ENCODE results near the gene NCOA7.

NCOA7 gene

DNA sequence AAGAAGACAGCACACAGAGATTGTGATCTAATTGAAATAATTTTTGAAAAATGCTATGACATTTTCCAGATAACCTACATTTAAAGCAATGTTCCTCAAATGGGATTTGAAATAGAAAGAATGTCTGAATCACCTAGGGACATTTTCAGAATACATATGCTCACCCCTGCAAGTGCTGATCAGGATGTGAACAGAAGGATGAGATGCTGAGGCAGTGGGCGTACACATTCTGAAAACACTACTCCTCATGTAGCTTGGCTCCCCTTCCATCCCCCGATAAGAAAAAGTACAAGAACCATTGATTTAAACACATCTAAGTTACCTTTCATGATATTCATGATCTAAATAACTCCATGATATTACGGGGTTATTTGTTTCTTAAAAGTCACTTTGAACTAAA, 136.0 kb downstream of the NCOA7 start:
- no peaks in the 10 kb centered on the region for H4K20me1 ChIP-seq (ENCODE audit: low read depth, low read length)
- H3K36me3 ChIP-seq (ENCODE audit: low read length) = peaks cover 48% of the 10 kb centered on the region

GRCh38 chr6:125927761-125928160, 137.0 kb downstream of the NCOA7 start:
- H3K9ac ChIP-seq (ENCODE audit: low read length) = no peak overlapping the region
- no peak for TF ChIP-seq CTCF (IDR thresholded peaks at IDR 0.05; ENCODE audit: insufficient read depth, low read length, poor library complexity, severe bottlenecking)
- TF ChIP-seq EZH2phosphoT487 (conservative IDR thresholded peaks at IDR 0.05; ENCODE audit: low read length) = no peak
- no peaks in the 10 kb centered on the region for H4K20me1 ChIP-seq (ENCODE audit: low read depth, low read length)
- H3K9me2 ChIP-seq (replicated peaks; ENCODE audit: insufficient read depth, low read length) = no peaks in the 10 kb centered on the region
- H3K9me3 ChIP-seq (ENCODE audit: insufficient read depth, low read length) = no peaks in the 10 kb centered on the region
- peaks cover 38% of the 10 kb centered on the region; the same call in 1 of the 2 replicates for H3K36me3 ChIP-seq (ENCODE audit: low read length)
- H3K4me2 ChIP-seq (ENCODE audit: low read depth, low read length, poor library complexity, severe bottlenecking) = no peak overlapping the region
- H3K4me3 ChIP-seq (ENCODE audit: insufficient read depth, low read length, poor library complexity, severe bottlenecking) = no peak overlapping the region
- H3K27ac ChIP-seq (ENCODE audit: low read depth, low read length) = no peak overlapping the region
- H3F3A ChIP-seq (ENCODE audit: insufficient read depth) = no peaks in the 10 kb centered on the region
- H2AFZ ChIP-seq (ENCODE audit: low read depth, low read length, severe bottlenecking) = no peak overlapping the region
- no peaks in the 10 kb centered on the region for H3K79me2 ChIP-seq (ENCODE audit: insufficient read depth, low read length)
- H3K27me3 ChIP-seq (ENCODE audit: low read length) = no peaks in the 10 kb centered on the region

More for the DNA sequence above, 136.0 kb downstream of the NCOA7 start:
- no peaks in the 10 kb centered on the region for H3K9me2 ChIP-seq (replicated peaks; ENCODE audit: insufficient read depth, low read length)
- H3K9me3 ChIP-seq (ENCODE audit: insufficient read depth, low read length) = no peaks in the 10 kb centered on the region
- no peak overlapping the region for H3K9ac ChIP-seq (ENCODE audit: low read length)
- H3K4me3 ChIP-seq (ENCODE audit: insufficient read depth, low read length, poor library complexity, severe bottlenecking) = no peak overlapping the region
- no peak overlapping the region for H3K4me2 ChIP-seq (ENCODE audit: low read depth, low read length, poor library complexity, severe bottlenecking)
- no peaks in the 10 kb centered on the region for H3K79me2 ChIP-seq (ENCODE audit: insufficient read depth, low read length)
- H2AFZ ChIP-seq (ENCODE audit: low read depth, low read length, severe bottlenecking) = no peak overlapping the region
- no peak overlapping the region for H3K27ac ChIP-seq (ENCODE audit: low read depth, low read length)
- no peaks in the 10 kb centered on the region for H3K27me3 ChIP-seq (ENCODE audit: low read length)
- H3F3A ChIP-seq (ENCODE audit: insufficient read depth) = no peaks in the 10 kb centered on the region
- no peak for TF ChIP-seq EZH2phosphoT487 (conservative IDR thresholded peaks at IDR 0.05; ENCODE audit: low read length)
- no peak for TF ChIP-seq CTCF (IDR thresholded peaks at IDR 0.05; ENCODE audit: insufficient read depth, low read length, poor library complexity, severe bottlenecking)

- Histone ChIP-seq H3K9me2 (replicated peaks; ENCODE audit: insufficient read depth, low read length) (no peaks in the 10 kb centered on the region), H3K79me2 (ENCODE audit: insufficient read depth, low read length) (no peaks in the 10 kb centered on the region), H4K20me1 (ENCODE audit: low read depth, low read length) (no peaks in the 10 kb centered on the region), H3K9me3 (ENCODE audit: insufficient read depth, low read length) (no peaks in the 10 kb centered on the region), H3K4me2 (ENCODE audit: low read depth, low read length, poor library complexity, severe bottlenecking) (no peak overlapping the region), H2AFZ (ENCODE audit: low read depth, low read length, severe bottlenecking) (no peak overlapping the region), H3K27ac (ENCODE audit: low read depth, low read length) (no peak overlapping the region), H3F3A (ENCODE audit: insufficient read depth) (no peaks in the 10 kb centered on the region), H3K9ac (ENCODE audit: low read length) (no peak overlapping the region), H3K4me3 (ENCODE audit: insufficient read depth, low read length, poor library complexity, severe bottlenecking) (no peak overlapping the region), H3K36me3 (ENCODE audit: low read length) (peaks cover 31% of the 10 kb centered on the region; the same call in 1 of the 2 replicates), H3K27me3 (ENCODE audit: low read length) (no peaks in the 10 kb centered on the region)
- TF ChIP-seq CTCF (IDR thresholded peaks at IDR 0.05; ENCODE audit: insufficient read depth, low read length, poor library complexity, severe bottlenecking) (no peak), EZH2phosphoT487 (conservative IDR thresholded peaks at IDR 0.05; ENCODE audit: low read length) (no peak)
These were observed 140.1 kb downstream of the NCOA7 start for GRCh38 chr6:125930765-125931418.

All from SU-DHL-6 (cell line).